ENCODE data around the gene METTL23.

The METTL23 gene

DNA sequence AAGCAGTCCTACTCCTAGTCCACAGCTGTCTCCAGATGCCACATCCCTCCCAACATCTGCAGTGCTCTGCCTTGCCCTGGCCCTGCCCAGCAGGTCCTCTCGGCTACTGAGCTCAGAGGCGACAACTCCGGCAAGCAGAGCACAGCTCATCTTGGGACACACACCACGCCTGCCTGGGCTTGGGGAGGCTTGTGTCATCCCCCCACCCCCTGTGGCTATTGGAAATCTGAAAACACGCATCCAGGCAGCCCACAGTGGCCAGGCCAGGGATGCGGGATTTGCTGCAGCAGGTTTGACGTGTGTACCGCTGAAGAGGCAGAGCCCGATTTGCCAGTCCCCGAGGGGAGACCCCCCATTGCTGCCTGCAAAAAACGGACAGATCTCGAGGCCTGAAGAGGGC is 41.3 kb upstream of the METTL23 start:
- Histone ChIP-seq H3K9me3 (ENCODE audit: control insufficient read depth in 2 of 2, low read length in 2 of 2) (no peaks in the 10 kb centered on the region), H3K27ac (ENCODE audit: low read depth in 2 of 2, low read length in 2 of 2) (no peak overlapping the region), H3K27me3 (ENCODE audit: control insufficient read depth in 2 of 2, insufficient read depth in 2 of 2, low read length in 2 of 2) (peaks cover 0 to 6% of the 10 kb centered on the region in 2 donors), H3K9ac (ENCODE audit: low read depth in 1 of 2, low read length in 2 of 2) (no peak overlapping the region), H3K4me1 (ENCODE audit: control insufficient read depth in 2 of 2, insufficient read depth in 2 of 2, low read length in 2 of 2) (peaks cover 17 to 18% of the 10 kb centered on the region in 2 donors), H3K36me3 (ENCODE audit: control insufficient read depth in 2 of 2, insufficient read depth in 2 of 2, low read length in 2 of 2) (peaks cover 0 to 3% of the 10 kb centered on the region in 2 donors), H3K4me3 (ENCODE audit: low read length in 2 of 2) (no peak overlapping the region)

DNA sequence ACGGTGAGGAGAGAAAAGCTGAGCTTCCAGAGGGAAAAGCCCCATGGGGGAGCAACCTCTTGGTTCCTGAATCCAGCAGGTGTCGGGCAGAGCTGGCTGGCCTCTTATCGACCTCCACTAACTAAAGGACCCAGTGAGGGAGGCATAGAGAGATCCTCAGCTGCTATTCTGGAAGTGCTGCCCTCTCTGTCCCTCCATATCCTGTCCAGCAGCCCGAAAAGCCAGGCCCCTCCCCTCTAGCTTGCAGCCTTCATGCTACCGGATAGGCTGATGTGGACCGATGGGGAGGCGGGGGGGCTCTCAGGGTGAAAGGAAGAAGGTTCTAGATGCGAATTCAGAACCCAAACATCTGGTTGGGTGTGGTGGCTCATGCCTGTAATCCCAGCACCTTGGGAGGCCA is 40.8 kb upstream of the METTL23 start:
- Histone ChIP-seq H3K9ac (ENCODE audit: low read depth in 1 of 2, low read length in 2 of 2) (no peak overlapping the region), H3K36me3 (ENCODE audit: control insufficient read depth in 2 of 2, insufficient read depth in 2 of 2, low read length in 2 of 2) (peaks cover 0 to 3% of the 10 kb centered on the region in 2 donors), H3K27me3 (ENCODE audit: control insufficient read depth in 2 of 2, insufficient read depth in 2 of 2, low read length in 2 of 2) (peaks cover 0 to 6% of the 10 kb centered on the region in 2 donors), H3K9me3 (ENCODE audit: control insufficient read depth in 2 of 2, low read length in 2 of 2) (no peaks in the 10 kb centered on the region), H3K4me3 (ENCODE audit: low read length in 2 of 2) (no peak overlapping the region), H3K27ac (ENCODE audit: low read depth in 2 of 2, low read length in 2 of 2) (no peak overlapping the region), H3K4me1 (ENCODE audit: control insufficient read depth in 2 of 2, insufficient read depth in 2 of 2, low read length in 2 of 2) (peaks cover 14 to 18% of the 10 kb centered on the region in 2 donors)

DNA sequence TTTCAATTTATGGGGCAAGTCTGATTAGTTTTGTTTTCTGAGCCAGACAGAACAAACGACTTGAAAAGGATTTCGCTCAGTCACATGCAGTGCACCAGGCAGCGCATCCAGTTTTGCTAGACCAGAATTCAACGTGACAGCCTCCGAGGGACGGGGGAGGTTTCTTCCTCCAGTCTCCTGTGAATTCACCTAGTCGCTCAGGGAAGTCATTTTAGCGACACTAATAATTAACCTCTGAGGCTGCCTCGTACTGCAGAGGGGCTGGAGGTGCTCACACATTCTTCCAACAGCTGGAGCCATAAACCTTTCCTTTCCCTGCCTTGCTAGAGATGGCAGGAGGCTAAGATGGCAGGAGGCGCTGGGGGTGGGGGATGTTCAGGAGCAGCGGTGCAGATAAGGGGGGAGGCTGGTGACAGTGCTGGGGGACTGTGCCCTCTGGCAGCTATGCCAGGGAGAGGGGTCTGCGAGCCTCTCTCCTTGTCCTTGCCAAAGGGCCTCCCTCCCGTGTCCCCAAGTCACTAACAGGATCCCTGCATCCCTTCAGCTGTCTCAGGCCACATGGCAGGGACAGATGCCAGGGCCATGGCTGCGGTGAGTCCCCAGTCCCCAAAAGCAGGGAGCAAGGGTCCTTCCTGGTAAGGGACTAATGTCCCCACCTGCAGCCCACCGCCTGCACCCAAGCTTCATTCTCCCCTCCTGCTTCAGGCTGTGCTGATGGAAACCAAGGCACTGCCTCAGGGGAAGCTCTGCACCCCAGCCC is 39.9 kb upstream of the METTL23 start:
- peaks cover 0 to 3% of the 10 kb centered on the region in 2 donors for H3K36me3 ChIP-seq (ENCODE audit: control insufficient read depth in 2 of 2, insufficient read depth in 2 of 2, low read length in 2 of 2)
- H3K9me3 ChIP-seq (ENCODE audit: control insufficient read depth in 2 of 2, low read length in 2 of 2): no peaks in the 10 kb centered on the region
- no peak overlapping the region for H3K4me3 ChIP-seq (ENCODE audit: low read length in 2 of 2)
- peaks cover 9 to 13% of the 10 kb centered on the region in 2 donors for H3K4me1 ChIP-seq (ENCODE audit: control insufficient read depth in 2 of 2, insufficient read depth in 2 of 2, low read length in 2 of 2)
- H3K27me3 ChIP-seq (ENCODE audit: control insufficient read depth in 2 of 2, insufficient read depth in 2 of 2, low read length in 2 of 2): peaks cover 0 to 6% of the 10 kb centered on the region in 2 donors
- peak overlapping the region in 1 of 2 donors; percentile 79 for H3K27ac ChIP-seq (ENCODE audit: low read depth in 2 of 2, low read length in 2 of 2)
- no peak overlapping the region for H3K9ac ChIP-seq (ENCODE audit: low read depth in 1 of 2, low read length in 2 of 2)

DNA sequence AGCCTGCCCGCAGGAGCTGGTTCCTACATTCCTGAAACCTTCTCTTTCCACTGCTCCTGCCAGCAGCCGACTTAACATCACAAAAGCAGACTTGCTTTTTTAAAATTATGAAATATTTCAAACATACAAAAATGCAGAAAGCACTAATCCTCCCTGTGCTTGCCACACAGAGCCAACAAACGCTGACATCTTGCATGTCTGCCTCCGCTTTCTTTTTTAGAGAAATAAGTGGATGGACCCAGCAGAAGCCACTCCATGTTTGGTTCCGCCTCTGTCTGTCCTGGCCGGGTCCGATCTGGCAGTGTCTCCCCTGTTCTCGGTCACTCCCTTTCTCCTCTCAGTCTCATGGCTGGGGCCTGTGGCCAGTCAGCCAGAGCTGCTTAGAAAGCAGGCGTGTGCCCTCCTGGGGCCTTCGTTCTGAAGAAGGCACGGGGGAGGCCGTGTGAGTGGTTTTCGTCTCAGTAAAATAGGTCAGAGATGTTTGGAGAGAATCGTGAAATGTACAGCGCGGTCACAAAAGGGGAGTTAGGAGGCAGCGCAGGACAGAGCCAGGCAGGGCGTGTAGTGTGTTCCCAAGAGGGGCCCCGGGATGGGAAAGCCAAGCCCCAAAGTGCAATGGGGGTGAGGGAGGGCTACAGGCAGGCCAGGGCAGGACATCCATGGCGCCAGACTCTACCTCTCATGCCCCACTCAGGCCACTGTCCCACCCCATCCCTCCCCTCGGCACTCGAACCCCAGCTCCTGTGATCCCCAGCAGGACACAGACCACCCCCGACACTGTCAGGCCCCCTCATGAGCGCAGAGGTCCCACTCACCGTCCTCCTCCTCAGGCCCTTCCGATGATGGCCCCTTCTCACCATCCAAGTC is 39.1 kb upstream of the METTL23 start:
- no peaks in the 10 kb centered on the region for H3K9me3 ChIP-seq (ENCODE audit: control insufficient read depth in 2 of 2, low read length in 2 of 2)
- no peak overlapping the region for H3K9ac ChIP-seq (ENCODE audit: low read depth in 1 of 2, low read length in 2 of 2)
- no peak overlapping the region for H3K4me3 ChIP-seq (ENCODE audit: low read length in 2 of 2)
- H3K27me3 ChIP-seq (ENCODE audit: control insufficient read depth in 2 of 2, insufficient read depth in 2 of 2, low read length in 2 of 2): peaks cover 0 to 6% of the 10 kb centered on the region in 2 donors
- peak overlapping the region; percentile 78 to 79 for H3K27ac ChIP-seq (ENCODE audit: low read depth in 2 of 2, low read length in 2 of 2)
- H3K36me3 ChIP-seq (ENCODE audit: control insufficient read depth in 2 of 2, insufficient read depth in 2 of 2, low read length in 2 of 2): peaks cover 0 to 3% of the 10 kb centered on the region in 2 donors
- peaks cover 9% of the 10 kb centered on the region in 2 donors for H3K4me1 ChIP-seq (ENCODE audit: control insufficient read depth in 2 of 2, insufficient read depth in 2 of 2, low read length in 2 of 2)

DNA sequence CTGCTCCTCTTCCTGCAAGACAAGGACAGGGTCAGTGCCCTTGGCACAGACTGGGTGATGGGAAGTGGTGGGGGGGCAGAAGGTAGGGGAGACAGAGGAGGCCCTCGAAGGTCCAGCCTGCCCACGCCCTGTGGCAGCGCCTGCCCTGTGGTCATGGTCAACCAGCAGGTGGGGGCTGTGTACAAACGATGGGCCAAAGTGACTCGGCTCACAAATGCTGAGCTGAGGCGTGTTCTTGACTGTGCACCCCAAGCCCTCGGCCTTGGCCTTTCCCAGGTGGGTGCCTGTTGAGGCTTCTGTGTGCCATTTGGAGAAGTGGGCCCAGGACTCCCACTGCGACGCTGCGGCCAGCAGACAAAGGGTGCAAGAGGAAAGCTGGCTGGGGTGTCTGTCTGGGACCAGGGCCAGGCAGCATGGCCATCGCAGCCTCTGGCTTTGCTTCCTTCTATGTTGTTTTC is 38.4 kb upstream of the METTL23 start:
- no peak overlapping the region for H3K9ac ChIP-seq (ENCODE audit: low read depth in 1 of 2, low read length in 2 of 2)

DNA sequence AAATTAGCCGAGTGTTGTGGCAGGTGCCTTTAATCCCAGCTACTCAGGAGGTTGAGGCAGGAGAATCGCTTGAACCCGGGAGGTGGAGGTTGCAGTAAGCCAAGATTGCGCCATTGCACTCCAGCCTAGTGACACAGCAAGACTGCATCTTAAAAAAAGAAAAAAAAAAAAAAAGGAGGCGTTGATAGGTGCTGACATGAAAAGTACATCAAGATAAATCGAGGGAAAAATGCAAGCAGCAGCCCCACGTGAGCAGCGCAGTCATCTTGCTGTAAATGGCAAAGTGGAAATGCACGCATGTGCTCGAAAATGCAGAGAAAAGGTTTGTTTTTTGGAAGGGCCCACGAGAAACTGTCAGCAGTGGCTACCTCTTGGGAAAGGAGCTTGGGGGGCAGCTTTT is 36.8 kb upstream of the METTL23 start:
- no peak overlapping the region for H3K9ac ChIP-seq (ENCODE audit: low read depth in 1 of 2, low read length in 2 of 2)
- no peak overlapping the region for H3K27ac ChIP-seq (ENCODE audit: low read depth in 2 of 2, low read length in 2 of 2)
- peaks cover 0 to 6% of the 10 kb centered on the region in 2 donors for H3K27me3 ChIP-seq (ENCODE audit: control insufficient read depth in 2 of 2, insufficient read depth in 2 of 2, low read length in 2 of 2)
- no peaks in the 10 kb centered on the region for H3K9me3 ChIP-seq (ENCODE audit: control insufficient read depth in 2 of 2, low read length in 2 of 2)
- peaks cover 9% of the 10 kb centered on the region in 2 donors for H3K4me1 ChIP-seq (ENCODE audit: control insufficient read depth in 2 of 2, insufficient read depth in 2 of 2, low read length in 2 of 2)
- H3K36me3 ChIP-seq (ENCODE audit: control insufficient read depth in 2 of 2, insufficient read depth in 2 of 2, low read length in 2 of 2): no peaks in the 10 kb centered on the region
- H3K4me3 ChIP-seq (ENCODE audit: low read length in 2 of 2): no peak overlapping the region

More for the DNA sequence above, 38.4 kb upstream of the METTL23 start:
- Histone ChIP-seq H3K4me1 (ENCODE audit: control insufficient read depth in 2 of 2, insufficient read depth in 2 of 2, low read length in 2 of 2) (peaks cover 9% of the 10 kb centered on the region in 2 donors), H3K27me3 (ENCODE audit: control insufficient read depth in 2 of 2, insufficient read depth in 2 of 2, low read length in 2 of 2) (peaks cover 0 to 6% of the 10 kb centered on the region in 2 donors), H3K27ac (ENCODE audit: low read depth in 2 of 2, low read length in 2 of 2) (peak overlapping the region; percentile 78 to 79), H3K36me3 (ENCODE audit: control insufficient read depth in 2 of 2, insufficient read depth in 2 of 2, low read length in 2 of 2) (peaks cover 0 to under 1% of the 10 kb centered on the region in 2 donors), H3K9me3 (ENCODE audit: control insufficient read depth in 2 of 2, low read length in 2 of 2) (no peaks in the 10 kb centered on the region), H3K4me3 (ENCODE audit: low read length in 2 of 2) (no peak overlapping the region)

DNA sequence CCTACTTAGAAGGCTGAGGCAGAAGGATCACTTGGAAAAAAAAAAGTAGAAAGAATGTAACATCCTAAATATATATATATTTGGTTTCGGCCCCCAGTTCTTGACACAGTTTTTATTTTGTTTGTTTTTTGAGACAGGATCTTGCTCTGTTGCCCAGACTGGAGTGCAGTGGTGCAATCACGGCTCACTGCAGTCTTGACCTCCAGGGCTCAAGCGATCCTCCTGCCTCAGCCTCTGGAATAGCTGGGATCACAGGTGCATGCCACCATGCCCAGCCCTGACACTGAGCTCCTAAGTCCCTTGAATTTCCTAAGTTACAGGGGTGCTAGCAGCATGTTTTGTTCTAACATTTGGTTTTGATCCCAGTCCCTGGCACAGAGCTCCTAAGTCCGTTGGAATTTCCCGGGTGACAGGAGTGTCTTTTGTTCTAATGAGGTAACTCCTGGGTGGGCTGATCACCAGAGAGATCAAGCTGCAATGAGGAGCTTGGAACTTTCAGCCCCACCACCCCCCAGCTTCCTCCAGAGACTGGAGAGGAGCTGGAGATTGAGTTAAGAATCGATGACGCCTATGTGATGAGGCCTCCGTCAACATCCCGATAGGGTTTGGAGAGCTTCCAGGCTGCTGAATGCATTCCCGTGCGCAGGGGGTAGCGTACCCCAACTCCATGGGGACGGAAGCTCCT is 35.9 kb upstream of the METTL23 start:
- H3K4me3 ChIP-seq (ENCODE audit: low read length in 2 of 2): no peak overlapping the region
- H3K27ac ChIP-seq (ENCODE audit: low read depth in 2 of 2, low read length in 2 of 2): no peak overlapping the region
- H3K9me3 ChIP-seq (ENCODE audit: control insufficient read depth in 2 of 2, low read length in 2 of 2): no peaks in the 10 kb centered on the region
- H3K27me3 ChIP-seq (ENCODE audit: control insufficient read depth in 2 of 2, insufficient read depth in 2 of 2, low read length in 2 of 2): peaks cover 0 to 6% of the 10 kb centered on the region in 2 donors
- H3K9ac ChIP-seq (ENCODE audit: low read depth in 1 of 2, low read length in 2 of 2): no peak overlapping the region
- peaks cover 9% of the 10 kb centered on the region in 2 donors for H3K4me1 ChIP-seq (ENCODE audit: control insufficient read depth in 2 of 2, insufficient read depth in 2 of 2, low read length in 2 of 2)
- no peaks in the 10 kb centered on the region for H3K36me3 ChIP-seq (ENCODE audit: control insufficient read depth in 2 of 2, insufficient read depth in 2 of 2, low read length in 2 of 2)

DNA sequence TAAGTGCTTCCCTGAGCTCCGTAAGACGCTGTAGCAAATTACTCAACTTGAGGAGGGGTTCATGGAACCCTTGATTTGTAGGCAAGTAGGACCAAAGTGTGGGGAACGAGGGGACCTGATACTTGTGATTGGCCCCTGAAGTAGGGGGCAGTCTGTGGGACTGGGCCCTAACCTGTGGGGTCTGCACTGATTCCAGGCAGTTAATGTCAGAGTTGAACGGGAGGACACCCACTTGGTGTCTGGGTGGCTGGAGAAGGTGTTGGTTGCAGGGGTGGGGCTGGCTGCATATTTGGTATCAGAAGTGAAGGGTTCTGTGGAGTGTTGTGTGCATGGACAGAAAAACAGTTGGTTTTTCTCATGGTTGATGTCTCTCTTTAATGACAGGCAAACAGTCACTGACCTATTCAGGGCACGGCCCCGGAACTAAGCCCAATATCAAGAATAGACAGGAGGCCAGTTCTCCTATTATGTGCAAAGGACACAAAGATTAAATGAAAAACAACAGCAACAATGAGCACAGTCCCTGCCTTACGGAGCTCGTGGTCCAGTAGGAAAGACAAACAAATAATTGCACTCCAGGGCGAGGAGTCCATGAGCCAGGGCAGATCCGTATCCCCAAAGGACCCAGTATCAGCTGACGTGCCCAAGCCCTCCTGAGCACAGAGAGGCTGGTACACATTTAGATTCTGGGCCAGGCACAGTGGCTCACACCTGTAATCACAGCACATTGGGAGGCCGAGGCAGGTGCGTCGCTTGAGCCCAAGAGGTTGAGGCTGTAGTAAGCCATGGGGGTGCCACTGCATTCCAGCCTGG is 35.1 kb upstream of the METTL23 start:
- Histone ChIP-seq H3K9me3 (ENCODE audit: control insufficient read depth in 2 of 2, low read length in 2 of 2) (no peaks in the 10 kb centered on the region), H3K9ac (ENCODE audit: low read depth in 1 of 2, low read length in 2 of 2) (no peak overlapping the region), H3K27ac (ENCODE audit: low read depth in 2 of 2, low read length in 2 of 2) (no peak overlapping the region), H3K27me3 (ENCODE audit: control insufficient read depth in 2 of 2, insufficient read depth in 2 of 2, low read length in 2 of 2) (peaks cover 0 to 6% of the 10 kb centered on the region in 2 donors), H3K4me1 (ENCODE audit: control insufficient read depth in 2 of 2, insufficient read depth in 2 of 2, low read length in 2 of 2) (peaks cover 9% of the 10 kb centered on the region in 2 donors), H3K4me3 (ENCODE audit: low read length in 2 of 2) (no peak overlapping the region), H3K36me3 (ENCODE audit: control insufficient read depth in 2 of 2, insufficient read depth in 2 of 2, low read length in 2 of 2) (no peaks in the 10 kb centered on the region)

DNA sequence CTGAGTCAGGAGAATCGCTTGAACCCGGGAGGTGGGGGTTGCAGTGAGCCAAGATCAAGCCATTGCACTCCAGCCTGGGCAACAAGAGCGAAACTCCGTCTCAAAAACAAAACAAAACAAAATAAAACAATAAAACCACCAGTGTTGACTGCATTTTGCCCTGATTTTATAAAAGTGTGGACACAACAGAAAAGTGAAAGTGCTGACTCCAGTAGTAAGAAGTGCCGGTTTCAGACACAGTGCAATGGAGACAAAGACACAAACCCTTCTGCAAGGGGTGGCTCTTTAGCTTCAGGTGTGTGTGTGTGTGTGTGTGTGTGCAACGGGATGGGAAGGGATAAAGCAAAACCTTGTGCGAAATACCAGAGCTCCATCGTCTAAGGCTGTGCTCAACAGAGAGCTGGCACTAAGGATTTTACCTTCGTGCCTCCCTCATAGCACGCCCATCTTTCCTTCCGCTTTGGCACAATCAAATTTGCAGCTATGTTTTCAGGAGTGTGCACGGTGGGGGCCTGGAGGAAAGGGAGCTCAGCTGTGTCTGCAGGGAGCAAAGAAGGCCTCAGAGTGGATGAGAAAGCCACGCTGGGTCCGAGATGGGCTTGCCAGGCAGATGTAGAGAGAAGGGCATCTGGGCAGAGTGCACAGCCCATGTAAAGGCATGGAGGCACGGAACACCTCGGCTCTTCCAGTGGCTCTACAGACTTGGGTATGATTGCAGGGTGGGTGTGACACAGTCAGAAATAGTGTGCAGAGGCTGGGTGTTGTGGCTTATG is 31.4 kb upstream of the METTL23 start:
- H3K4me1 ChIP-seq (ENCODE audit: control insufficient read depth in 2 of 2, insufficient read depth in 2 of 2, low read length in 2 of 2): peaks cover under 1% of the 10 kb centered on the region in 2 donors
- no peaks in the 10 kb centered on the region for H3K36me3 ChIP-seq (ENCODE audit: control insufficient read depth in 2 of 2, insufficient read depth in 2 of 2, low read length in 2 of 2)
- H3K27ac ChIP-seq (ENCODE audit: low read depth in 2 of 2, low read length in 2 of 2): no peak overlapping the region
- no peak overlapping the region for H3K4me3 ChIP-seq (ENCODE audit: low read length in 2 of 2)
- no peak overlapping the region for H3K9ac ChIP-seq (ENCODE audit: low read depth in 1 of 2, low read length in 2 of 2)
- H3K9me3 ChIP-seq (ENCODE audit: control insufficient read depth in 2 of 2, low read length in 2 of 2): no peaks in the 10 kb centered on the region
- no peaks in the 10 kb centered on the region for H3K27me3 ChIP-seq (ENCODE audit: control insufficient read depth in 2 of 2, insufficient read depth in 2 of 2, low read length in 2 of 2)
